ENCODE data around the gene RASD2. TPM values are rescaled to one million over a fixed set of nuclear protein-coding genes. Genes with fewer than 3 reads are reported as not detected.
A peak's percentile ranks its signal among the peaks of the same experiment; 100 is the strongest.

RASD2 gene
- total RNA-seq, 1 donor from 2014 or later: 5.0 TPM

DNA sequence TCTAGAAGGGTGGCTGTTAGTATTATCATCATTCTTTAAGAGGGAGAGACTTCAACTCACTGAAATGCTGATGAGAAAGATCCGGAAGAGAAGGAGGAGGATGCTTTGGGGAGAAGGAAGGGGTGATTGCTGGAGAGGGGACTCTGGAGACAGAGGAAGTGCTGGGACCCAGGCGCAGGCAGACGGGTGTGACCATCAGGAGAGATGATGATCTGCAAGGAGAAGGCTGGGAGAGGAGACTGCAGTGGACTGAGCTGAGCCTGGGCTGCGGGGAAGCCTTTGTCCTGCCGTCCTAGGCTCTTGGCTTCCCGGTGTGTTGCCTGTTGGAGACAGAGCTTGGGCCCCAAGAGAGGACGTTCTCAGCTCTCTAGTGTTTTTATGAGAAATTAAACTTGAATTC, 22.6 kb downstream of the RASD2 start:
- Histone ChIP-seq H3K4me3 (no peak overlapping the region), H3K27ac (replicated peaks) (peak overlapping the region; percentile 36), H3K4me1 (peaks cover 26% of the 10 kb centered on the region), H3K9me3 (replicated peaks) (no peaks in the 10 kb centered on the region), H3K36me3 (no peaks in the 10 kb centered on the region), H3K27me3 (ENCODE audit: low read depth) (peaks cover 18% of the 10 kb centered on the region)
- intact Hi-C loops (cut with micrococcal nuclease): no loop called here
- TF ChIP-seq CTCF (IDR thresholded peaks at IDR 0.05; ENCODE audit: borderline replicate concordance): no peak
- no peak for DNase-seq

- intact Hi-C loops (cut with micrococcal nuclease): no loop called here
- peaks cover 21% of the 10 kb centered on the region for H3K27me3 ChIP-seq (ENCODE audit: low read depth)
- H3K27ac ChIP-seq (replicated peaks): peak overlapping the region; percentile 38
- no peaks in the 10 kb centered on the region for H3K36me3 ChIP-seq
- TF ChIP-seq CTCF (IDR thresholded peaks at IDR 0.05; ENCODE audit: borderline replicate concordance): no peak
- no peak for DNase-seq
- no peaks in the 10 kb centered on the region for H3K9me3 ChIP-seq (replicated peaks)
- H3K4me1 ChIP-seq: peaks cover 38% of the 10 kb centered on the region
- no peak overlapping the region for H3K4me3 ChIP-seq
These were observed 24.6 kb downstream of the RASD2 start for GRCh38 chr22:35564975-35565867.

GRCh38 chr22:35567351-35568141, 26.9 kb downstream of the RASD2 start:
- Histone ChIP-seq H3K9me3 (replicated peaks) (no peaks in the 10 kb centered on the region), H3K27ac (replicated peaks) (peak overlapping the region; percentile 68), H3K4me1 (peaks cover 42% of the 10 kb centered on the region), H3K4me3 (no peak overlapping the region), H3K27me3 (ENCODE audit: low read depth) (peaks cover 12% of the 10 kb centered on the region), H3K36me3 (no peaks in the 10 kb centered on the region)
- no peak for TF ChIP-seq CTCF (IDR thresholded peaks at IDR 0.05; ENCODE audit: borderline replicate concordance)
- intact Hi-C loops (cut with micrococcal nuclease): no loop called here
- peak; percentile 62 for DNase-seq

- Histone ChIP-seq H3K27me3 (ENCODE audit: low read depth) (peaks cover 15% of the 10 kb centered on the region), H3K4me1 (peaks cover 42% of the 10 kb centered on the region), H3K4me3 (no peak overlapping the region), H3K27ac (replicated peaks) (no peak overlapping the region), H3K36me3 (no peaks in the 10 kb centered on the region), H3K9me3 (replicated peaks) (no peaks in the 10 kb centered on the region)
- intact Hi-C loops (cut with micrococcal nuclease): no loop called here
- no peak for TF ChIP-seq CTCF (IDR thresholded peaks at IDR 0.05; ENCODE audit: borderline replicate concordance)
- DNase-seq: no peak
These were observed 28.4 kb downstream of the RASD2 start for GRCh38 chr22:35568751-35569739.

GRCh38 chr22:35569916-35570315, 29.3 kb downstream of the RASD2 start:
- no peak overlapping the region for H3K27ac ChIP-seq (replicated peaks)

More at GRCh38 chr22:35569916-35570315, 29.3 kb downstream of the RASD2 start:
- no peak overlapping the region for H3K4me3 ChIP-seq
- no peak for DNase-seq
- H3K27me3 ChIP-seq (ENCODE audit: low read depth): peaks cover 15% of the 10 kb centered on the region
- intact Hi-C loops (cut with micrococcal nuclease): no loop called here
- no peak for TF ChIP-seq CTCF (IDR thresholded peaks at IDR 0.05; ENCODE audit: borderline replicate concordance)
- H3K9me3 ChIP-seq (replicated peaks): no peaks in the 10 kb centered on the region
- H3K36me3 ChIP-seq: no peaks in the 10 kb centered on the region
- peaks cover 33% of the 10 kb centered on the region for H3K4me1 ChIP-seq
